HG03175 (cell line): ENCODE data around the gene PALLD.

ENCODE experiments used
- ATAC-seq: cut with Tn5 transposase; IDR thresholded peaks from one replicate; pipeline ENCODE4 v1.9.1; 2021; ENCODE audit warnings: mild to moderate bottlenecking, moderate library complexity; ENCODE audit not compliant: unreplicated experiment

PALLD gene

DNA sequence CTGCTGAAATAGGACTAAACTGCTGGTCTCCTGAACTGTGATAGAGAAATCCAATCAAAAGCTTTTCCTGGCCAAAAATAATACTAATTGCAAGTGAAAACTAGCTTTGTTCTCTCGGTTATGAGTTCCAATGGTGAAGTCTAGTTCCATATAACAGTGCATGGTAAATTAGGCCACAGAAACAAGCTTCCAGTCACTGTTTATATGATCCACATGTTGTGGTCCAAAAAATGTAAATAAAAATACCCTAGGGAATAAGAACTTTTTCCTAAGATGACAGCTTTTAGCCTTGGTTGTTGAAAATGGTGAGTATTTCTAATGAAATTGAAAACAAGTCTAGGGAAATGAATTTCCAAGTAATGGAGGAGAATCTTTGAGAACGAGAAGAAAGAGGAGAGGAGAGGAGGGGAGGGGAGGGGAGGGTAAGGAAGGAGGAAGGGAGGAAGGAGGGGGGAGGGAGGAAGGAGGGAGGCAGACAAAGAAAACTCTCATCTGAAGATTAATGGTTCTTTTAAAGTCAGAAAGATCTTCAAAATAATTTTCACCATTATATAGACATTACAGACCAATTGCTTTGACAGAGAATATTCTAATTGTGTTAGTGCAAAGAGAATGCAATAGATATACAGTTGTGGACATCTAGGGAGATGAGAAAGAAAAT lies 26.1 kb downstream of the PALLD start:
- no peak for ATAC-seq

DNA sequence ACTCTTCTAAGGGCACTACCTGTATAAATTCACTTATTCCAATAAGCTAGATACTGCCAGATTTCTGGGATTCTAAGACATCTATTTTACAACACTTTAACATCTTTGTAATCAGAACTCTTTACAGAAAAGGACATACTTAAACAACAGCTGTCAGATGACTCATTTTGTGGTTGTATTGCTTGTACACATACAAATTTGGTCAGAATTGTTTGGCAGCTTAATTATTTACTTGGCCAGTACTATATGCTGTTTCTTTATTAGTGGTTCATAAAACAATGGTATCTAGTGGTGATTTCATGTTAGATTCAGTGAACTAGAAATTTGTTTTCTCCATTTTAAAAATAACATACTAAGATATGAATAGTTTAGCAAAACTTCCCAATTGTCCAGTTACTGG lies 27.2 kb downstream of the PALLD start:
- no peak for ATAC-seq

DNA sequence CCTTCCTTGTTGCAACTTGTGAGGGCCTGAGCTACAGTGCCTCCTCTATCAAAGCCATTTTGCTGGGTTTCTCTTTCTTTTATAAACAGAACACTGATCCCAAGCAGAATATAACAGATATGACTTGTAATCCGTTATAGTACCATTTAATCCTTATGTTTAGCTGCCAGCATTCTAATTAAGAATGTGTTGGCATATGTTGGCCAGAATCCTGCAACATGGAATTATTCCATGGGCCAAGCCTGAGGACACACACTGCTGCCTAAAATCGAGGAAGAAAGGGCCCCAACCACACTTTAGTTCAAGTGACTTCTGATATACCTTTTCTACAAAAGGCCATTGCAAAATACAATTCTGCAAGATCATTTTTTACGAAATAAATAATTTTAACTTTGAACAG lies 28.0 kb downstream of the PALLD start:
- no peak for ATAC-seq

DNA sequence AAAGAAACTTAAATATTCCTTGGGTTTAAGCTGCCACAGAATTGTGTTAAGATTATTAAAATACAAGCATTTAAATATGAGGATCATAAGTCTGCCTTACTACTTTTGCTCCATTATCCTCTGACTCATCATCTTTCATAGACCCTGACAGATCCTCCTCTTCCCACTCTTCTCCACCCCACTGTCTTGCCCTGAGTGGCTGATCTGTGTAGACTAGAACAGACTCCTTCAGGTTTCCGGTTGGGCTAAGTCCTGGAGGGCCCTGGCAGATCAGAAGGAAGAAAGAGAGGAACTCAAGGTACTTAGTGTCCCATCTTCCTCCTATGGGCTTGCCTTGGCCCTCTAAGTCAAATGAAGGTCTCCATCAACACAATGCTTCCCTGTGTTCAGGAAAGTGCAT lies 30.7 kb downstream of the PALLD start:
- ATAC-seq, result no peak

DNA sequence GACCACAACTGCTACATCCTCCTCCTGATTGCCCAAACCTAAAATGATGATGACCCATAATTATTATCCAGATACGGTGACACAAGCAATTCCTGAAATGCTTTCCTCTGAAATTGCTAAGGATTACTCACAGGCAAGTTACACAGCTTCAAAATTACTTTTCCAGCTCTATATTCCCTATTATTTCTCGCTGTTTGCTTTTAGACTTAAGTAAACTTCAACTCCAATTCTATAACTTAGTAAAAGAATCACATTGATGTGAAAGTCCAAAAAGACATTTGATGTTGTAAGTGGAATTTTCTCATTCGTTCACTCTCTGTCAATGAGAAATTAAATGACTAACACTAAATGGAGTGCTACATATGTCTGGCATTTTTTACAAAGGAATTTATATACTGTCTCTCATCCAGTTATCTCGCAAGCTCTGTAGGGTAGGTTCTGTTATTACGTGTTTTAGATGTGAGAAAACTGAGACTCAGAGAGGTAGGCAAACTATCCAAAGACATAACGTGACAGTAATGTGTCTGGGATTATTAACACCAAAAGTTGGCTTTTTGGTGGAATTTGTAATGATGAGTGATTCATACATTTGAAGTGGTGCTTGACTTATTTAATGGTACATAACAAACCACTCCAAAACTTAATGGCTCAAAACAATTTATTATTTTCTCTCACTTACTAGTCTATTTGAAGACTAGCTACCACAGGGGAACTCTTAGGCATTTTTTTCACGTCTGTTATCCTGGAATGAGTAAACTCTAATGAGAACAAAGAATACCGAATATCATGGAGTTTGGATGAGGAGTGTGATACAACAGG lies 31.5 kb downstream of the PALLD start:
- no peak for ATAC-seq

DNA sequence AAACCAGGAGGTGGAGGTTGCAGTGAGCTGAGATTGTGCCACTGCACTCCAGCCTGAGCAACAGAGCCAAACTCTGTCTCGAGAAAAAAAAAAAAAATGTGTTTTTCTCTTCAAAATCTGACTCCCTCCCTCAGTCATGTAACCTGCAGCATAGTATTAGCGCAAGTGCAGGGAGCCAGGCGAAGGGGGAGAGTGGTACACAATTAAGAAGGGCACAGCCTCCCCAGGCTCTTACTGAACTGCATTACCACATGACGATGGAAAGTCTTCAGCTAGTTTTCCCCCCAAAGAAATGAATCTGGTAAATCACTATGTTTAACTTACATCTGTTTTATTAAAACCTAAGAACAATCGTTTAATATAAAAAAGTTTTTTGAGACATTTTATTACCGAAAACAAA lies 32.4 kb downstream of the PALLD start:
- no peak for ATAC-seq

DNA sequence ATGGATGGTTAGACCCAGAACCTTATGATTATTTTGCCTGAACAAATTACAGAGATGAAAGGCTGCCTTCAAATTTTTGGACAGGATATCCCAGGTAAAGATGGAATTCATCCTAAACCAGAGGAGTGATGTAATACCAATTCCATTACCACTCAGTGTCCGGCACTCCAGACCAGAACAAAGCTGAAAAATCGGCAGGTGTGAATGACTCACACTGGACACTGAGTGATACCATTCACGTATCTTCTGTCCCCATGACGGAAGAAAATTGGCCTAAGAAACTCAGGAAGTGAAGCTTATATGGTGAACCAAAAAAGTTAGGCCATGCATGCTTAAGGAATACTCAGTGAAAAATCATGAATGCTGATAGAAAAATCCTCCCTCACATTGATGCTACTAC lies 34.5 kb downstream of the PALLD start:
- ATAC-seq, result no peak

DNA sequence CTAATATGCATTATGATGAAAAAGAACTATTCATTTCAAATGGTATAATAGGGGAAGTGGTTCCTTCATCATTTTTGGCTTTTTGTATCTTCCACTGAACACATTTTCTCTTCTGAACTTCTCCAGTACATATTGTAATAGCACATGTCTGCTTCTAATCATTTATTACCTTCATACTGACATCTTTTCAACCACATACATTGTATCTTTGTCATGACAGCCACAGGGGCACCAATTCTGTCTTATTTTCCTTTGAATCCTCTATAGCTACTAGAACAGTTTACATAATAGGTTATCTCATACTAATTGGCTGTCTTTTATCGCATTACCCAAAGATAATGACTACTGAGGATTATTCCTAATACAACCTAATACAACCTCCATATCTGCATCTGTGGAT lies 37.7 kb downstream of the PALLD start:
- no peak for ATAC-seq

DNA sequence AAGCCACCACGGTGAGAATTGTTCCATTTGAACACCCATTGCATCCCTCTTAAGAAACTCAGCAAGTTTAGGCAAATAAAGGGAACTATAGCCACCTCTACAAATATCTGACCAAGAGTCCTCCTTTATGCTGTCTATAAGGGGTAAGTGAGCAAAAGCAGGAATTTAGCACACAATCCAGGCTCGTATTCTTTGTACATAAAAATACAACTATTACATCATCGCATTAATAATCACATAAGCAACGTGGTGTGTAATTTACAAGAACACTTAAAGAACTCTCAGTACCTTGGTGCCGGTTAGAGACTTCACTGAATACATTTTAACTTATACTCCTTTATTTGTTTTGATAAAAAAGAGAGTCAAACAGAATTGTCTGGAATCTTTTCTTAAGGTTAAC lies 38.8 kb downstream of the PALLD start:
- ATAC-seq, result no peak

DNA sequence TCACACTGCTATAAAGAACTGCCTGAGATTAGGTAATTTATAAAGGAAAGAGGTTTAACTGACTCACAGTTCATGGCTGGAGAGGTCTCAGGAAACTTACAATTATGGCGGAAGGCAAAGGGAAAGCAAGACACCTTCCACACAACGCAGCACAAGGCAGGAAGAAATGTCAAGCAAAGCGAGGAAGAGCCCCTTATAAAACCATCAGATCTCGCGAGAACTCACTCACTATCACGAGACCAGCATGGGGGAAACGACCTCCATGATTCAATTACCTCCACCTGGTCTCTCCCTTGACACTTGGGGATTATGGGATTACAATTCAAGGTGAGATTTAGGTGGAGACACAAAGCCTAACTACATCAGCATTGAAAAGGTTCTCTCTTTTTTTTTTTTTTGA lies 39.6 kb downstream of the PALLD start:
- no peak for ATAC-seq

DNA sequence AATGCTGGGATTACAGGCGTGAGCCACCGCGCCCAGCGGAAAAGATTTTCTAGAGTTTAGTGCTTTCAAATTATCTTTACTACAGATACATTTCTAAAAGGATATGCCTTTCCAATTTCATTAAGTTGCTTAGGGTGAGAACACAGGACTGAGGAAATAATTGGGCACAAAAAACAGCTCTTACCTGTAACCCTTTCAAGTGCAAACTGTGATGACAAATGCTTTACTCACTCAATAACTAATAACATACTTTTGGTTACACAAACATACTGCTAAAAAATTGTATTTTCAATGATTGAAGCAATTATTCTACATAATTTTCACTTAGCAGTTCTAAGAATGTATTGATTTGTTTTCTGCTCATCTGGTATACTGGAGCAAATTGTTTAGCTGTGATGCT lies 40.2 kb downstream of the PALLD start:
- ATAC-seq, result no peak

DNA sequence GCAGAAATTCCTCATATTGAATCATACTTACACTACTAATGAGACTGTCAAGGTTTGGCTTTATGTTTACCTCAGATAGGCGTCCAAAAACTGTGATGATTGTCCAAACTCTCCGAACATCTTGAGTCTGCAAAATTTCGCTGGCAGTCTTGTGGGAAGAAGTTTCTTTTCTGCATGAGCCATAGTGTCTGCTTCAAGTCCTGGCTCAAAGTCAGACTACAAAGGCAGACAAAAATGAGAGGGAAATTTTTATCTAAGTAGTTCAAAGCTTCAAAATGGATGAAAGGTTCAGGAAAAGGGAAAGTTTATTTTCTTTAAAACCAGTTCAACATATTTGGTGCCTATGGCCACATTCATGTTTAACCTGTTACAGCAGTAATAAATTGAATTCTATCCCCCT lies 40.7 kb downstream of the PALLD start:
- ATAC-seq, result no peak

DNA sequence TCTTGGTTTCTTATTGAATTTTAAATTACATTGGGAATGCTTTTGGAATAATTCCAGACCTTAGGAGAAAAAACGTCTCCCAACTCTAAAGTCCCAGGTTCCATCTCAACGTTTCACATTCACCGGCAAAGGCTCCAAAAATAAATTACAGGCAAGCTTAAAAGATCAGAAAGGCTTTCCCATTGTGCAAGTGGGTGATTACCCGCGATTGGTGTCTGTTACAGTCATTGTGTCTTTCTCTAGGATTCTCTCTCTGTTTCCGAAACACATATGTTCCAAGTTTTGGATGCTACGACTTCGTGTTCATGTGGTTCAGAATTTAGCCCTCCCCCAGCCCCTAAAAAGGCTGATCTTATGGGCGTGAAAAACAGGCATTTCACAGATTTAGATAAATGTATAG lies 41.8 kb downstream of the PALLD start:
- no peak for ATAC-seq

DNA sequence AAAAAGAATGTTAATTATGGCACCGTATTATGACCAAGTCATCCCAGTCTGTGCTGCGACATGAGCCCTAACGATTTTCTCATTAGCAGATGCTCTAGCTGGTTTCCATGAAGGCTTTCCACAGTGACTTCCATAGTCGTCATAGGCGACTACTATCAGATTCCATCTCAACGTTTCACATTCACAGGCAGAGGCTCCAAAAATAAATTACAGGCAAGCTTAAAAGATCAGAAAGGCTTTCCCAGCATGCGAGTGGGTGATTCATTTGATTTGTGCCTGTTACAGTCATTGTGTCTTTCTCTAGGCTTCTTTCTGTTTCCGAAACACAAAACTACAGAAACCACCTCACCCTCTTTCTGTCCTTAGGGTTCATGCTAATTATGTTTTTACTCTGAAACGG lies 43.2 kb downstream of the PALLD start:
- ATAC-seq, result no peak

DNA sequence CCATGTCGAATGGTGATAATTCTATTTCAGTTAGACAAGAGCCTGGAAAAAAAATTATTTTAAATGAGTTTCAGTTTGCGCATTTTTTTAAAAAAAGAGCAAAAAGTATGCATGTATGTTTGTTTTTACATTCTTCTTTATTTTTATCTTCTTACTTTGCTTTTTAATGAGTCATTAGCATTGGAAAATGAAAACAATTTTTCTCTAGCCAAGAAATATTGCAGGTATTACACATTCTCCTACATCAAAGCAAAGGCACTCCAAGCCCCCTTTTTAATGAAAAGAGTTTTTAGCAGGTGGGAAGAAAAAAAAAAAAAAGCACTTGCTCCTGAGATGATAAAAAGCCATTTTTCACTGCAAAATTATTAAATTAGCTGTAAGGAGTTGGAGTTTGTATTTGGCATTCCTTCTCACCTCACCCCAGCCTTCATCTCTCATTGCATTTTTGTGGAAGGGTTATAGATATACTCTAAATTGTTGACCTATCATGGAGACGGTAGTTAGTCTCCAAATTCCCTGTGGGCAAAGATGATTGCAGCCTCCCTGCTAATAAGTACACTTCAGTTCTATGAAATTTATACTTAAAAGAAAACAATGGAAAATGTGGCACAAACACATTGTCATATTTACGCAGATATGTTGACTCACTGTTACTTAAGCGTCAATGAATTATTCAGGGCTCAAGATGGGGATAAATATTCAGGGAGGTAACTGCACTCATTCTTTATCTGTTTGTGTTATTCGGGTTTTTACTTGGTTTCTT lies 43.8 kb downstream of the PALLD start:
- no peak for ATAC-seq

DNA sequence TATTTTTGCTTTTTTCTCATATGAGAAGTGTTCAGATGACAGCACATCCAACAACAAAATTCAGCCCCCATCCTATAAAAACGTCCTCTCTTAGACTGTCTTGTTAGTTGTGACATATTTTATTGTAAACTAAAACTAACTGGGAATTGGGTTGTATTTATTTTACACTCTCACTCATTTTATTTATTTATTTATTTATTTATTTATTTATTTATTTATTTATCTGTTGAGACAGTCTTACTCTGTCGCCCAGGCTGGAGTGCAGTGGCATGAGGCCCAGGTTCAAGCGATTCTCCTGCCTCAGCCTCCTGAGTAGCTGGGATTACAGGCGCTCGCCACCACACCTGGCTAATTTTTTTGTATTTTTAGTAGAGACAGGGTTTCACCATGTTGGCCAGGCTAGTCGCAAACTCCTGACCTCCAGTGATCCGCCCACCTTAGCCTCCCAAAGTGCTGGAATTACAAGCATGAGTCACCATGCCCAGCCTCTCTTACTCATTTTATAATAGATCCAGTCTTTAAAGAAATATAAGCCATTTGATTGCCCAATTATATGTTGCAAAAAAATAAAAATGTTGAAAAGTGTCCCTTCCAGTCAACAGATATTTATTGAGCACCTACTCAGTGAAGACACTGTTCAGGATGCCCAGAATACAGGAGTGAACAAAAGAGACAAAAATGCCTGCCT lies 44.6 kb downstream of the PALLD start:
- no peak for ATAC-seq

DNA sequence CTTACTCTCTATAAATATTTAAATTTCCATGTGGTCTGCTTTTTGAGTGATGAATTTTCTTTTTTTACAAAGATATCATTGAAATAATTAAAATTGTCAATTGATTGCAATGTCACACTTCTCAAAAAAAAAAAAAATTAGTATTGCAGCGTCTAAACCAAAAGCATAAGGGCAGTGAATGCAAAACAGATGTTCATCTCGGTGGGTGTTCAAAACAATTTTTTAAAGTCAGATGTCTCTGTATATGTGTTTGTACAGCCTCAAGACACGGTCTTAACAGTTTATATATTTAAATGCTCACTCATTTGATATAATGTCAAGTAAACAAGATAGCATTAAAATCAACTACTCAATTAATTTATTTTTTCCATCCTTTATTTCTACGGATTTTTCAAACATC lies 52.3 kb downstream of the PALLD start:
- no peak for ATAC-seq

DNA sequence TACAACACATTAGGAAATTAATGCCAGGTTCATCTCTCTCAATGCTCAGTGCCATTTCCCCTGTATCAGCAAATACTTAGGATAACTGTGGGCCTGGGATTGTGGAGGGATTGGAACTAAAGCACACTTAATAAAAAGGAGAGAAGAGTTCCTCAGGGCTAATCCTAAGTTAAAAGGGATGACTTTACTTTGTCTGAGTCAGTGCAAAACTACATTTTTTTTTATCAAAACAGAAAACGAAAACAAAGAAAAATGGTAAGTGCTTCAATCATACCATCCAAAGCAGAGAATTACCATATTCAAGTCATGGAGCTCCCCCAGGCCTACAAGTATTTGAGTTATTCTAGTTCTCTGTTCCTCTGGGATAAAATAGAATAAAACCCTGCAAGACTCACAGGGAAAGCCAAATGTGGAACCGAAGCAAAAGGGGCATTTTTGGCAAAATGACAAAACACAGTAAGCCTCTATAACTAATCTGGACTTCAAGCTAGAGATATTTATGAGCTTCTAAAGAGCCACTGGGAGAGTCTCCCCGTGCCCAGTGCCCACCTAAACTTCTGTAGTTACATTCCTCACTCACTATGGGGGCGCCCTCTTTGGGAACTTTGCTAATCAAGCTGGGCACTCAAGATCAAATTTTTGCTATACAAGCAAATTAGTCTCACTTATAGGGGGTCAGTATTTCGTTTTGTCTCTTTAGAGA lies 53.4 kb downstream of the PALLD start:
- no peak for ATAC-seq

DNA sequence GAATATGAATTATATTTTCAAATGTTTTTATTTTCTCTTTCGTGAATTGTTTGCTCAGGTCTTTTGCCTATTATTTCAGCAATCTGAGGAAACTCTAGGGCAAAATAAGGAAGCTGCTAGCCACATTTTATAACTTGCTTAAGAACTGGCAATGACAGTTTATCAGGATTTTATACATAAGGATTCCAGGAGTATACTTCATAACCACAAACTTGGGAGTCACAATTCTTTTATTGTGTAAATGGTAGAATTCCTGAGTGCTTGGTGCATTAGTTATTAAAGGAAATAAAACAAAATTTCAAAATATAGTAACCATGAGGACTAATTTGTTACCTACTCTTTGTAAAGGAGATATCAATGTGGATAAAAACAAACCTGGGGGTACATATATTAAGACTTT lies 54.4 kb downstream of the PALLD start:
- ATAC-seq, result no peak

DNA sequence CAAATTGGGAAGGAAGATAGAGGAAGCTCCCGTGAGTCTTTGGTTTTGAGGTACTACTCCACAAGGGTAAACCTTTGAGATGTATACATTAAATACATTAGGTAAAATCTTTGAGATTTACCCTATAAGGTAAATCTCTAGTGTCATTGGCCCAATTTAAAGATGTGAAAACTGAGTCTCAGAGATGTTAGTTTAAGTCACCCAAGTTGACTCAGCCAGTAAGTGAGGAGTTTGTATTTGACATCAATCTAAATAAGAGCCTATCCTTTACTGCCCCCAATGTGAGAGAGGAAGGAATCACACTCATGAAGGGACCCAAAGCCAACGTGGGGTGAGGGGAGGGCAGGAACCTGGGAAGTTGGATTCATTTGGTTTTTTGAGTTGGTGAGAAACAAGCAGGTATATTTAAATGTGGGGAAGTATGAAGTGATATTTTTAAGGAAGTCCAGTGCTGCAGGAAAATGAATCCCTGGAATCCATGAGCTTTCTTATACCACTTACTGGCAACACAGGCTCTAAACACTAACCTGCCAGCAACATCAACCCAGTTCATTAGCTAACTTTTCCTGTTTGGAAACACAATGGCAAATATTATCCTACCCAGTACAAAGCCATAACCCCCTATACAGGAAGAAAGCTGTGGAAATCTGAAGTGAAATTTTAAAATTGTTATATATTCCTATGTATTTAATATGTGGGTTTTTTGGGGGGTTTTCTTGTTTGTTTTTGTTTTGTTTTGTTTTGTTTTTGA lies 55.3 kb downstream of the PALLD start:
- no peak for ATAC-seq
